Osteocyte (in vitro differentiated cells): ENCODE measurements around the gene ADAM10. TPM values are rescaled to one million over a fixed set of nuclear protein-coding genes. Genes with fewer than 3 reads are reported as not detected.

Source experiments
- DNase-seq: peaks from one replicate; pipeline ENCODE4 v3.0.0; 2021; ENCODE audit warnings: mixed read lengths; ENCODE audit not compliant: unreplicated experiment; ENCODE audit errors: extremely low spot score
- H3K27ac Mint-ChIP-seq: one replicate; pipeline ENCODE4 v1.8.0; 2021; ENCODE audit warnings: mild to moderate bottlenecking, mixed read lengths; ENCODE audit not compliant: unreplicated experiment
- H3K27me3 Mint-ChIP-seq: one replicate; pipeline ENCODE4 v1.8.0; 2021; ENCODE audit warnings: mixed read lengths; ENCODE audit not compliant: unreplicated experiment
- H3K36me3 Mint-ChIP-seq: one replicate; pipeline ENCODE4 v1.8.0; 2021; ENCODE audit warnings: mixed read lengths; ENCODE audit not compliant: unreplicated experiment
- H3K4me1 Mint-ChIP-seq: one replicate; pipeline ENCODE4 v1.8.0; 2021; ENCODE audit warnings: mixed read lengths; ENCODE audit not compliant: unreplicated experiment
- H3K4me3 Mint-ChIP-seq: one replicate; pipeline ENCODE4 v1.8.0; 2021; ENCODE audit warnings: mild to moderate bottlenecking, moderate library complexity, mixed read lengths; ENCODE audit not compliant: unreplicated experiment
- H3K9me3 Mint-ChIP-seq: one replicate; pipeline ENCODE4 v1.8.0; 2021; ENCODE audit warnings: mixed read lengths; ENCODE audit not compliant: unreplicated experiment
- total RNA-seq: library from RNA; stranded (reverse); gene quantifications from 2 replicates; pipeline ENCODE4 v1.2.1, GENCODE V29; 2021
- TF ChIP-seq, protein P1 (sequence below): fragments of 200-600 bp; sonication (generic); IDR thresholded peaks from 2 replicates; pipeline ENCODE4 v1.5.0; 2021; ENCODE audit warnings: antibody characterized with exemption, mild to moderate bottlenecking, moderate library complexity

Gene ADAM10
- total RNA-seq, 1 donor from 2014 or later = 169 TPM

DNA sequence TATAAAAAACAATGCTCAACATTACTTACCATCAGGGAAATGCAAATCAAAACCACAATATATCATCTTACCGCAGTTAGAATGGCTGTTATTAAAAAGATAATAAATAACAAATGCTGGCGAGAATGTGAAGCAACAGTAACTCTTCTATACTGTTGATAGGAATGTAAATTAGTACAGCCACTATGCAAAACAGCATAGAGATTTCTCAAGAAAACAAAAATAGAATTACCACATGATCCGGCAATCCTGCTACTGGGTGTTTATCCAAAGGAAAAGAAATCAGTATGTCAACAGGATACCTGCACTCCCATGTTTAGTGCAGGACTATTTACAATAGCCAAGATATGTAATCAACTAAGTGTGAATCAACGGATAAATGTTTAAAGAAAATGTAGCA, 48.1 kb downstream of the ADAM10 start:
- Mint-ChIP-seq H3K4me3 (no peak overlapping the region), H3K36me3 (peaks cover 32% of the 10 kb centered on the region), H3K9me3 (peaks cover 26% of the 10 kb centered on the region), H3K4me1 (peaks cover 29% of the 10 kb centered on the region), H3K27me3 (no peaks in the 10 kb centered on the region), H3K27ac (no peak overlapping the region)
- no peak for DNase-seq
- TF ChIP-seq, protein P1, sequence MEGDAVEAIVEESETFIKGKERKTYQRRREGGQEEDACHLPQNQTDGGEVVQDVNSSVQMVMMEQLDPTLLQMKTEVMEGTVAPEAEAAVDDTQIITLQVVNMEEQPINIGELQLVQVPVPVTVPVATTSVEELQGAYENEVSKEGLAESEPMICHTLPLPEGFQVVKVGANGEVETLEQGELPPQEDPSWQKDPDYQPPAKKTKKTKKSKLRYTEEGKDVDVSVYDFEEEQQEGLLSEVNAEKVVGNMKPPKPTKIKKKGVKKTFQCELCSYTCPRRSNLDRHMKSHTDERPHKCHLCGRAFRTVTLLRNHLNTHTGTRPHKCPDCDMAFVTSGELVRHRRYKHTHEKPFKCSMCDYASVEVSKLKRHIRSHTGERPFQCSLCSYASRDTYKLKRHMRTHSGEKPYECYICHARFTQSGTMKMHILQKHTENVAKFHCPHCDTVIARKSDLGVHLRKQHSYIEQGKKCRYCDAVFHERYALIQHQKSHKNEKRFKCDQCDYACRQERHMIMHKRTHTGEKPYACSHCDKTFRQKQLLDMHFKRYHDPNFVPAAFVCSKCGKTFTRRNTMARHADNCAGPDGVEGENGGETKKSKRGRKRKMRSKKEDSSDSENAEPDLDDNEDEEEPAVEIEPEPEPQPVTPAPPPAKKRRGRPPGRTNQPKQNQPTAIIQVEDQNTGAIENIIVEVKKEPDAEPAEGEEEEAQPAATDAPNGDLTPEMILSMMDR = no peak

DNA sequence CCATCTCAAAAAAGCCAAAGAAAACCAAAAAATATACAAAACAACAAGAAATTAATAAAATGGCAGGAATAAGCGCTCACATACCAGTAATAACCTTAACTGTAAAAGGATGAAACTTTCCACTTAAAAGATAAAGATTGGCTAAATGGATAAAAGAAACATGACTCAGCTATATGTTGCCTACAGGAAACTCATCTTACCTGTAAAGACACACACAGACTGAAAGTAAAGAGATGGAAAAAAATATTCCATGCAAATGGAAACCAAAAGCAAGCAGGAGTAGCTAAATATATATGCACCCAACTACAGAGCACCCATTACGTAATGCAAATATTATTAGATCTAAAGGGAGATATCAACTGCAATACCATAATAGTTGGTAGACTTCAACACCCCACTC, 49.7 kb downstream of the ADAM10 start:
- H3K27ac Mint-ChIP-seq = no peak overlapping the region
- H3K4me1 Mint-ChIP-seq = peaks cover 26% of the 10 kb centered on the region
- peaks cover 31% of the 10 kb centered on the region for H3K36me3 Mint-ChIP-seq
- no peak for DNase-seq
- peaks cover 26% of the 10 kb centered on the region for H3K9me3 Mint-ChIP-seq
- TF ChIP-seq, protein P1 = no peak
- no peak overlapping the region for H3K4me3 Mint-ChIP-seq
- no peaks in the 10 kb centered on the region for H3K27me3 Mint-ChIP-seq

DNA sequence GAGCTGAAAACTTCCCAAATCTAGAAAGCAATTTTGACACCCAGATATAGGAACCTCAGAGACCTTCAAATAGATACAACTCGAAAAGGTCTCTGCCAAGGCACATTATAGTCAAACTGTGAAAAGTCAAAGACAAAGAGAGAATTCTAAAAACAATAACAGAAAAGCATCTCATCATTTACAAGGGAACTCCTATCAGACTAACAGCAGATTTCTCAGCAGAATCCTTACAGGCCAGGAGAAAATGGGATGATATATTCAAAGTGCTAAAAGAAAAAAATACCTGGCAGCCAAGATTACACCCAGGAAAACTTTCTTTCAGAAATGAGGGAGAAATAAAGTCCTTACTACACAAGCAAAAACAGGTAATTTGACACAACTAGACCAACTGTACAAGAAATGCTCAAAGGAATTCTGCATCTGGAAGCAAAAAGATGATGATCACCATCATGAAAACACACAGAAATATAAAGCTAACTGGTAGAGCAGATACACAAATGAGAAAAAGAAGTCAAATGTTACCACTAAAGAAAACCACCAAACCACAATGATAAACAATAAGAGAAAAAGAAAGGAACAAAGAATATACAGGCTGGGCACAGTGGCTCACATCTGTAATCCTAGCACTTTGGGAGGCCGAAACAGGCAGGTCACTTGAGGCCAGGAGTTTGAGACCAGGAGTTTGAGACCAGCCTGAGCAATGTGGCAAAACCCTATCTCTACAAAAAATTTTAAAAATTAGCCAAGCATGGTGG, 50.4 kb downstream of the ADAM10 start:
- H3K27ac Mint-ChIP-seq = no peak overlapping the region
- TF ChIP-seq, protein P1 = no peak
- DNase-seq = no peak
- peaks cover 26% of the 10 kb centered on the region for H3K9me3 Mint-ChIP-seq
- peaks cover 31% of the 10 kb centered on the region for H3K36me3 Mint-ChIP-seq
- no peaks in the 10 kb centered on the region for H3K27me3 Mint-ChIP-seq
- H3K4me3 Mint-ChIP-seq = no peak overlapping the region
- H3K4me1 Mint-ChIP-seq = peaks cover 24% of the 10 kb centered on the region

DNA sequence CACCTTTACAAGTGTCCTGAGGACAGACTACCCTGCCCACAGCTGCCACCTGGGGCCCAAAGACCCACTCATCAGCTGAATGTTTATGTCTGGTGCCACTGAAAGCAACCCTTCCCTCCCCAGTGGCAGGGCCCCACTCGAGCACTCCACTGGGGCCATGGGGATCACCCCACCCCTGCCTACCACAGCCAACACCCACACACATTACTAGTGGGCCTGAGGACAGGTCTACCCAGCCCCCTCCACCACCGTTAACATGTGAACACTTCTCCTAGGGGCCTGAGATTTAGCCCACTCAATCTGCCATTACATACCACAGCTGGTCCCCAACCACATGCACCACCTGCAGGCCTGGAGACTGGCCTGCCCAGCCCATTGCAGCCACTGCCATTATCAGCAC, 52.3 kb downstream of the ADAM10 start:
- DNase-seq = no peak
- Mint-ChIP-seq H3K4me1 (peaks cover 20% of the 10 kb centered on the region), H3K27me3 (no peaks in the 10 kb centered on the region), H3K27ac (no peak overlapping the region), H3K4me3 (no peak overlapping the region), H3K9me3 (peaks cover 31% of the 10 kb centered on the region), H3K36me3 (peaks cover 36% of the 10 kb centered on the region)
- TF ChIP-seq, protein P1 = no peak

DNA sequence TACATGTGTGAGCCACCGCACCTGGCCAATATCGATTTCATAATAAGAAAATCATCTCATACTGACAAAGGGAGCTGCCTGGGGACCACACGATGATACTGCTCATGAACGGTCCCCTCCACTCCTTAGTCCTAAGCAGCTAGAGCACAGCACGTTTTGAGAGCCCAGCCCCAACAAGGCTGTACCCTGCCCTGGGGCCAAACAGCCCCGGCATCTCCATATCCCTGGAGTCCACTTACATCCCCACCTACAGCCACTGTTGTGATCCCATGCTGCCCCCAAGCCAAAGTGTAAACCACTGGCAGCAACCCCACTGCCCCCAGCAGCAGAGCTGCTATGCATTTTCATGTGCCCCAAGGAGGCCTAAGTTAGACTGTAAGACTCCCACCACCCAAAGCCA, 52.8 kb downstream of the ADAM10 start:
- Mint-ChIP-seq H3K27me3 (no peaks in the 10 kb centered on the region), H3K27ac (no peak overlapping the region), H3K4me1 (peaks cover 20% of the 10 kb centered on the region), H3K36me3 (peaks cover 37% of the 10 kb centered on the region), H3K9me3 (peaks cover 31% of the 10 kb centered on the region), H3K4me3 (no peak overlapping the region)
- TF ChIP-seq, protein P1 = no peak
- DNase-seq = no peak
